ENCODE results near the gene NUDT16L1. TPM values are rescaled to one million over a fixed set of nuclear protein-coding genes. Genes with fewer than 3 reads are reported as not detected.

The NUDT16L1 gene
- total RNA-seq, 1 donor from 2014 or later = 36.7 TPM

GRCh38 chr16:4692460-4693295 is 684 bp upstream of the NUDT16L1 start:
- Mint-ChIP-seq H3K27ac (peak overlapping the region; percentile 61), H3K9me3 (no peaks in the 10 kb centered on the region), H3K4me3 (peak overlapping the region; percentile 85), H3K27me3 (no peaks in the 10 kb centered on the region), H3K4me1 (ENCODE audit: unreplicated experiment) (no peaks in the 10 kb centered on the region), H3K36me3 (no peaks in the 10 kb centered on the region)
- DNase-seq (ENCODE audit: extremely low spot score, unreplicated experiment) = no peak
- TF ChIP-seq CTCF (conservative IDR thresholded peaks at IDR 0.05) = no peak

GRCh38 chr16:4693956-4694641 is 737 bp downstream of the NUDT16L1 start:
- TF ChIP-seq CTCF (conservative IDR thresholded peaks at IDR 0.05) = no peak
- H3K4me3 Mint-ChIP-seq = peak overlapping the region; percentile 86
- H3K27me3 Mint-ChIP-seq = no peaks in the 10 kb centered on the region
- no peaks in the 10 kb centered on the region for H3K9me3 Mint-ChIP-seq
- no peaks in the 10 kb centered on the region for H3K4me1 Mint-ChIP-seq (ENCODE audit: unreplicated experiment)
- DNase-seq (ENCODE audit: extremely low spot score, unreplicated experiment) = peak; percentile 72
- H3K36me3 Mint-ChIP-seq = no peaks in the 10 kb centered on the region
- H3K27ac Mint-ChIP-seq = no peak overlapping the region

DNA sequence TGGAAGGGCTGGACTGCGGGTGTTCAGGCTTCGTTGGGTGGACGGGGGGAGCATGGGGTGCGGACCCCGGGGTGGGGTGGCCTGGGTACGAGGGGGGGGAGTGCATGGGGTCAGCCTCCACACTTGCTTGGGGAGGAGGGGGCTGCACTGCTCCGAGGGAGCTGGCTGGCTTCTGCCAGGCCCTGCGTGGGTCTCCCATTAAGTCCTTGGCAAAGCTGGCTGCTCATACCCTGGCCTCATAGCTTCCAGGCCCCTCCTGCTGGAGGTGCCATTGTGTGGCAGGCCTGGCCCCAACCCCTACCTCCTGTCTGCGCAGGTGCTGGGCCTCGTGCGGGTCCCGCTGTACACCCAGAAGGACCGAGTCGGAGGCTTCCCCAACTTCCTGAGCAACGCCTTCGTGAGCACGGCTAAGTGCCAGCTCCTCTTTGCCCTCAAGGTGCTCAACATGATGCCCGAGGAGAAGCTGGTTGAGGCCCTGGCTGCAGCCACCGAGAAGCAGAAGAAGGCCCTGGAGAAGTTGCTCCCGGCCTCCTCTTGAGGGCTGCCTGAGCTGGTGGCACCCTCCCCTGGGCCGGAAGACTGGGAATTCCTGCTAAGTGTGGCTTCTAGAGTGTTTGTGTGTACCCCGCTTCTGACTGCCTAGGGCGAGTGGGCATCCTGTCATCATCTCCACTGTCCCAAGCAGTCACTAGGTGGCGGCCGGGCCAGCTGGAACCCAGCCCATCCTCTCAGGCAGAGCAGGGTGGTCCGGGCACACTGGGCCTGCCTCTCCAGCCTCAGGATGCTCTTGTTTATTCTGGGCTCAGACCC is 1.5 kb downstream of the NUDT16L1 start:
- H3K9me3 Mint-ChIP-seq = no peaks in the 10 kb centered on the region
- peak overlapping the region; percentile 41 for H3K27ac Mint-ChIP-seq
- H3K27me3 Mint-ChIP-seq = no peaks in the 10 kb centered on the region
- TF ChIP-seq CTCF (conservative IDR thresholded peaks at IDR 0.05) = no peak
- no peaks in the 10 kb centered on the region for H3K4me1 Mint-ChIP-seq (ENCODE audit: unreplicated experiment)
- H3K36me3 Mint-ChIP-seq = no peaks in the 10 kb centered on the region
- DNase-seq (ENCODE audit: extremely low spot score, unreplicated experiment) = no peak
- peak overlapping the region; percentile 86 for H3K4me3 Mint-ChIP-seq

- no peak for TF ChIP-seq CTCF (conservative IDR thresholded peaks at IDR 0.05)
- H3K27me3 Mint-ChIP-seq = no peaks in the 10 kb centered on the region
- peak overlapping the region; percentile 86 for H3K4me3 Mint-ChIP-seq
- H3K36me3 Mint-ChIP-seq = no peaks in the 10 kb centered on the region
- no peaks in the 10 kb centered on the region for H3K4me1 Mint-ChIP-seq (ENCODE audit: unreplicated experiment)
- no peaks in the 10 kb centered on the region for H3K9me3 Mint-ChIP-seq
- DNase-seq (ENCODE audit: extremely low spot score, unreplicated experiment) = no peak
- peak overlapping the region; percentile 41 for H3K27ac Mint-ChIP-seq
Observed at GRCh38 chr16:4695473-4696171, 2.3 kb downstream of the NUDT16L1 start.

Data from type B pancreatic cell (in vitro differentiated cells).